ENCODE data around the gene RPL15. TPM values are rescaled to one million over a fixed set of nuclear protein-coding genes. Genes with fewer than 3 reads are reported as not detected.
A peak's percentile ranks its signal among the peaks of the same experiment; 100 is the strongest.
"Not testable (repeated sequence)": the region's sequence is repeated elsewhere in the genome, so short reads cannot be mapped to it uniquely, and the experiment has no call there.

The RPL15 gene
- total RNA-seq, 2 donors from 2014 or later: 1,434 to 1,547 TPM

GRCh38 chr3:23916152-23916885 is 613 bp upstream of the RPL15 start:
- Histone ChIP-seq H3K9ac (ENCODE audit: low read depth in 2 of 2, low read length in 2 of 2) (peak overlapping the region; percentile 88 to 95), H3K27me3 (no peaks in the 10 kb centered on the region), H3K4me3 (peak overlapping the region; percentile 95), H3K27ac (peak overlapping the region; percentile 93), H3K4me1 (peaks cover 5% of the 10 kb centered on the region), H3K9me3 (no peaks in the 10 kb centered on the region), H3K36me3 (no peaks in the 10 kb centered on the region)
- TF ChIP-seq CTCF (IDR thresholded peaks at IDR 0.05): no peak
- intact Hi-C loops (cut with DNase I): no loop called here
- peak; percentile 49 for DNase-seq

GRCh38 chr3:23917679-23918303 is 859 bp downstream of the RPL15 start:
- DNase-seq; H3K9me3 ChIP-seq; H3K27me3 ChIP-seq; intact Hi-C loops (cut with DNase I); H3K4me1 ChIP-seq; H3K36me3 ChIP-seq: not testable (repeated sequence)
- Histone ChIP-seq H3K27ac (peak overlapping the region; percentile 93), H3K4me3 (peak overlapping the region; percentile 95), H3K9ac (ENCODE audit: low read depth in 2 of 2, low read length in 2 of 2) (peak overlapping the region; percentile 88 to 95)

GRCh38 chr3:23918331-23918730 is 1.4 kb downstream of the RPL15 start:
- H3K9me3 ChIP-seq; DNase-seq; intact Hi-C loops (cut with DNase I); H3K27me3 ChIP-seq; H3K36me3 ChIP-seq; H3K4me1 ChIP-seq: not testable (repeated sequence)
- Histone ChIP-seq H3K27ac (peak overlapping the region; percentile 93), H3K4me3 (peak overlapping the region; percentile 95), H3K9ac (ENCODE audit: low read depth in 2 of 2, low read length in 2 of 2) (peak overlapping the region; percentile 88 to 95)

GRCh38 chr3:23919628-23920027 is 2.7 kb downstream of the RPL15 start:
- no peak for DNase-seq
- Histone ChIP-seq H3K4me1 (peaks cover 5% of the 10 kb centered on the region), H3K4me3 (no peak overlapping the region), H3K36me3 (no peaks in the 10 kb centered on the region), H3K9me3 (no peaks in the 10 kb centered on the region), H3K9ac (ENCODE audit: low read depth in 2 of 2, low read length in 2 of 2) (no peak overlapping the region), H3K27me3 (no peaks in the 10 kb centered on the region), H3K27ac (no peak overlapping the region)
- intact Hi-C loops (cut with DNase I): no loop called here
- no peak for TF ChIP-seq CTCF (IDR thresholded peaks at IDR 0.05)

- Histone ChIP-seq H3K36me3 (no peaks in the 10 kb centered on the region), H3K4me3 (no peak overlapping the region), H3K4me1 (peaks cover 5% of the 10 kb centered on the region), H3K27me3 (no peaks in the 10 kb centered on the region), H3K9me3 (no peaks in the 10 kb centered on the region), H3K27ac (no peak overlapping the region), H3K9ac (ENCODE audit: low read depth in 2 of 2, low read length in 2 of 2) (no peak overlapping the region)
- no peak for DNase-seq
- intact Hi-C loops (cut with DNase I): no loop called here
- TF ChIP-seq CTCF (IDR thresholded peaks at IDR 0.05): no peak
Observed at GRCh38 chr3:23920151-23920655, 3.3 kb downstream of the RPL15 start.

GRCh38 chr3:23921052-23921511 is 4.2 kb downstream of the RPL15 start:
- peaks cover 5% of the 10 kb centered on the region for H3K4me1 ChIP-seq
- H3K9me3 ChIP-seq: no peaks in the 10 kb centered on the region
- H3K27me3 ChIP-seq: no peaks in the 10 kb centered on the region
- no peak overlapping the region for H3K27ac ChIP-seq
- DNase-seq: no peak
- intact Hi-C loops (cut with DNase I): no loop called here
- H3K9ac ChIP-seq (ENCODE audit: low read depth in 2 of 2, low read length in 2 of 2): no peak overlapping the region
- no peak for TF ChIP-seq CTCF (IDR thresholded peaks at IDR 0.05)
- H3K4me3 ChIP-seq: no peak overlapping the region
- H3K36me3 ChIP-seq: no peaks in the 10 kb centered on the region

All from colonic mucosa (tissue), 4 donors.